Keratinocyte (primary cell): Measurements from ENCODE around the gene CDKN1B. TPM values are rescaled to one million over a fixed set of nuclear protein-coding genes. Genes with fewer than 3 reads are reported as not detected.

Experiments used
- DNase-seq: peaks from one replicate; pipeline ENCODE4 v3.0.0-alpha.2; 2011; ENCODE audit warnings: low read depth, missing footprints, low spot score
- FAIRE-seq: peaks from 2 replicates; lab custom pipeline; 2011; peaks lifted over from hg19 to GRCh38; lab: Jason Lieb, UNC
- H2AFZ ChIP-seq: 2 replicates; pipeline ENCODE4 v1.6.0; 2012; ENCODE audit warnings: low read length, control low read depth, inconsistent platforms; ENCODE audit not compliant: control insufficient read depth
- H3K27ac ChIP-seq: 2 replicates; pipeline ENCODE4 v1.5.1; 2011; ENCODE audit warnings: low read length; ENCODE audit not compliant: control insufficient read depth, insufficient read depth
- H3K27me3 ChIP-seq: 3 replicates; pipeline ENCODE4 v1.6.0; 2011; ENCODE audit warnings: low read length; ENCODE audit not compliant: control insufficient read depth, insufficient read depth; ENCODE audit errors: extremely low read depth
- H3K36me3 ChIP-seq, 2 experiments: 2 replicates in 1 of 2; 3 replicates in 1 of 2; pipeline ENCODE4 v1.5.1; 2011; ENCODE audit warnings: low read length in 2 of 2, mild to moderate bottlenecking in 1 of 2; ENCODE audit not compliant: control insufficient read depth in 2 of 2, insufficient read depth in 2 of 2; ENCODE audit errors: extremely low read depth in 1 of 2
- H3K4me1 ChIP-seq: 3 replicates; pipeline ENCODE4 v1.5.1; 2011; ENCODE audit warnings: low read length; ENCODE audit not compliant: control insufficient read depth, insufficient read depth; ENCODE audit errors: extremely low read depth
- H3K4me2 ChIP-seq: 3 replicates; pipeline ENCODE4 v1.6.0; 2011; ENCODE audit warnings: low read depth, low read length; ENCODE audit not compliant: control insufficient read depth, insufficient read depth; ENCODE audit errors: extremely low read depth
- H3K4me3 ChIP-seq, 3 experiments: fragments of 200-600 bp in 1 of 3; sonication (generic) in 1 of 3; 2 replicates in 2 of 3; 3 replicates in 1 of 3; pipeline ENCODE4 v1.5.1; 2011 to 2016; ENCODE audit warnings: low read length in 3 of 3, mild to moderate bottlenecking in 3 of 3, control low read depth in 2 of 3, inconsistent platforms in 1 of 3, low read depth in 1 of 3, mixed read lengths in 1 of 3, mixed run types in 1 of 3, moderate library complexity in 1 of 3; ENCODE audit not compliant: control insufficient read depth in 2 of 3, insufficient read depth in 2 of 3; ENCODE audit errors: extremely low read depth in 1 of 3
- H3K79me2 ChIP-seq: 2 replicates; pipeline ENCODE4 v1.6.0; 2012; ENCODE audit warnings: low read length; ENCODE audit not compliant: control insufficient read depth, insufficient read depth
- H3K9ac ChIP-seq: 3 replicates; pipeline ENCODE4 v1.6.0; 2011; ENCODE audit warnings: low read length; ENCODE audit not compliant: control insufficient read depth, insufficient read depth; ENCODE audit errors: extremely low read depth
- H3K9me1 ChIP-seq: 3 replicates; pipeline ENCODE4 v1.6.0; 2011; ENCODE audit warnings: low read length; ENCODE audit not compliant: control insufficient read depth, insufficient read depth; ENCODE audit errors: extremely low read depth
- H3K9me3 ChIP-seq: 2 replicates; pipeline ENCODE4 v1.5.1; 2012; ENCODE audit warnings: low read depth, low read length; ENCODE audit not compliant: control insufficient read depth
- H4K20me1 ChIP-seq: 3 replicates; pipeline ENCODE4 v1.6.0; 2011; ENCODE audit warnings: low read length; ENCODE audit not compliant: control insufficient read depth, insufficient read depth; ENCODE audit errors: extremely low read depth
- EZH2 ChIP-seq: IDR thresholded peaks from one replicate; pipeline ENCODE4 v1.6.1; 2012; ENCODE audit warnings: inconsistent platforms, mild to moderate bottlenecking, low read length, moderate library complexity
- dilution Hi-C: fragments of 300-500 bp; cut with MboI; formaldehyde crosslinking; loops from one replicate; pipeline ENCODE4 v1.7.0; 2020; ENCODE audit warnings: low sequenced_read_pairs; ENCODE audit not compliant: extremely low pct_ligation_motif_present
- polyA plus RNA-seq, 5 experiments: library from polyadenylated mRNA; depleted of rRNA in 3 of 5; stranded (reverse) in 3 of 5; stranded (forward) in 1 of 5; unstranded in 1 of 5; fragments of >200 nt; gene quantifications; 1 replicate in 1 of 5; 2 replicates in 3 of 5; 3 replicates in 1 of 5; pipeline versions ENCODE4 v1.2.1 to v1.2.3, GENCODE V29; 2011 to 2012; ENCODE audit warnings: missing spikeins in 2 of 5, low read depth in 1 of 5, low replicate concordance in 1 of 5
- TF ChIP-seq, protein P1 (sequence below), 3 experiments: IDR thresholded peaks in 1 of 3; conservative IDR thresholded peaks in 1 of 3; optimal IDR thresholded peaks in 1 of 3; 2 replicates in 2 of 3; 3 replicates in 1 of 3; pipeline versions ENCODE3 to v1.5.1; 2011; ENCODE audit warnings: low read length in 3 of 3, mild to moderate bottlenecking in 3 of 3, moderate library complexity in 2 of 3, control low read depth in 1 of 3, inconsistent platforms in 1 of 3; ENCODE audit not compliant: insufficient read depth in 2 of 3; ENCODE audit errors: extremely low read depth in 1 of 3

The CDKN1B gene
- polyA plus RNA-seq, 1 donor (not counting 4 experiments of a cell fraction or from before 2014, with no cell fraction given) = 5.1 TPM

DNA sequence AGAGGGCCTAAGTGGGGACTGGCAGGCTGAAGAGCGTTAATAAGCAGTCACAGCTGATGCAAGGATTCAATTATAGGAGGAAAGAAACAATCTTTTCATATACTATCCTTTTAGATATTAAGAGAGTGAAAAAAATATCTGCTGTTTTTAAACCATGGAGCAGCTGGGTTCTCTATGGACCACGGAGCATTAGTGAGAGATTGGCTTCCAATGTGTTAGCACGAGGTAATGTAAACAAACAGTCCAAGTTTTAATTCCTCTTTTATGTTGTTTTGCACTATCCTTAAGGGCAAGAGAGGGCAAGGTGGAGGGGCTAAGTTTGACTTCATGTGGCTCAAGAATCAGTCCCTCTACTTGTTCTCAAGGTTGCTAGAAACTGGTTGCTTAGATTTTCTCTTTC, 30.9 kb downstream of the CDKN1B start:
- H3K9ac ChIP-seq = no peak overlapping the region
- no peak for FAIRE-seq
- H4K20me1 ChIP-seq = no peaks in the 10 kb centered on the region
- no peak for DNase-seq
- TF ChIP-seq, protein P1, sequence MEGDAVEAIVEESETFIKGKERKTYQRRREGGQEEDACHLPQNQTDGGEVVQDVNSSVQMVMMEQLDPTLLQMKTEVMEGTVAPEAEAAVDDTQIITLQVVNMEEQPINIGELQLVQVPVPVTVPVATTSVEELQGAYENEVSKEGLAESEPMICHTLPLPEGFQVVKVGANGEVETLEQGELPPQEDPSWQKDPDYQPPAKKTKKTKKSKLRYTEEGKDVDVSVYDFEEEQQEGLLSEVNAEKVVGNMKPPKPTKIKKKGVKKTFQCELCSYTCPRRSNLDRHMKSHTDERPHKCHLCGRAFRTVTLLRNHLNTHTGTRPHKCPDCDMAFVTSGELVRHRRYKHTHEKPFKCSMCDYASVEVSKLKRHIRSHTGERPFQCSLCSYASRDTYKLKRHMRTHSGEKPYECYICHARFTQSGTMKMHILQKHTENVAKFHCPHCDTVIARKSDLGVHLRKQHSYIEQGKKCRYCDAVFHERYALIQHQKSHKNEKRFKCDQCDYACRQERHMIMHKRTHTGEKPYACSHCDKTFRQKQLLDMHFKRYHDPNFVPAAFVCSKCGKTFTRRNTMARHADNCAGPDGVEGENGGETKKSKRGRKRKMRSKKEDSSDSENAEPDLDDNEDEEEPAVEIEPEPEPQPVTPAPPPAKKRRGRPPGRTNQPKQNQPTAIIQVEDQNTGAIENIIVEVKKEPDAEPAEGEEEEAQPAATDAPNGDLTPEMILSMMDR (optimal IDR thresholded peaks at IDR 0.05 in 1 of 3, IDR thresholded peaks at IDR 0.05 in 1 of 3, conservative IDR thresholded peaks at IDR 0.05 in 1 of 3; ENCODE audit: extremely low read depth in 1 of 3, insufficient read depth in 2 of 3, low read length in 3 of 3) = no peak
- no peak for TF ChIP-seq EZH2
- H3K9me3 ChIP-seq = no peaks in the 10 kb centered on the region
- no peaks in the 10 kb centered on the region for H3K79me2 ChIP-seq
- dilution Hi-C loops = no loop called here
- no peak overlapping the region for H3K4me3 ChIP-seq
- peaks cover 15% of the 10 kb centered on the region for H3K4me1 ChIP-seq
- no peaks in the 10 kb centered on the region for H3K9me1 ChIP-seq
- no peaks in the 10 kb centered on the region for H3K27me3 ChIP-seq
- H3K27ac ChIP-seq = no peak overlapping the region
- H3K36me3 ChIP-seq = no peaks in the 10 kb centered on the region
- H2AFZ ChIP-seq = no peak overlapping the region
- no peak overlapping the region for H3K4me2 ChIP-seq

DNA sequence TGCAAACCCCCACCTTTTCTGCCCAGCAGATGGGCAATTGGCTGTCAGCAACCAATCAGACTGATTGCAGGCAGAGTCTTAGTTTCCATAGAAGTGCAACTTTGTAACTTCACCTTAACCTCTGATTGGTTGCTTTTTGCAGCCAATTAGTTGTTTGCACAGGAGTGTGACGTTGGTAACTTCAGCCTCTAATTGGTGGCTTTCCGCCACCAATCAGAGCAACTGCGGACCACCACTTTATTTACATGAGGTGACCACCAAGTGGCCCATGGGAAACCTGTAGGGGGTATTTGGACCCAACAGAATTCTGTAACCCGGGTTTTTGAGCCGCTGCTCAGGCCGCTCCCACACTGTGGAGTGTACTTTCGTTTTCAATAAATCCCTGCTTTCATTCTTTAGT, 32.3 kb downstream of the CDKN1B start:
- Histone ChIP-seq H3K4me3 (no peak overlapping the region), H3K4me1 (peaks cover 15% of the 10 kb centered on the region), H3K4me2 (no peak overlapping the region), H3K27me3 (no peaks in the 10 kb centered on the region), H3K9me1 (no peaks in the 10 kb centered on the region), H2AFZ (no peak overlapping the region), H3K9me3 (no peaks in the 10 kb centered on the region), H3K9ac (no peak overlapping the region), H3K79me2 (no peaks in the 10 kb centered on the region), H4K20me1 (no peaks in the 10 kb centered on the region), H3K36me3 (no peaks in the 10 kb centered on the region), H3K27ac (no peak overlapping the region)
- TF ChIP-seq, protein P1 (optimal IDR thresholded peaks at IDR 0.05 in 1 of 3, IDR thresholded peaks at IDR 0.05 in 1 of 3, conservative IDR thresholded peaks at IDR 0.05 in 1 of 3; ENCODE audit: extremely low read depth in 1 of 3, insufficient read depth in 2 of 3, low read length in 3 of 3) = no peak
- no peak for TF ChIP-seq EZH2
- dilution Hi-C loops = no loop called here
- FAIRE-seq (no peak), DNase-seq (no peak)
